ENCODE measurements around the gene ELMOD2. TPM values are rescaled to one million over a fixed set of nuclear protein-coding genes. Genes with fewer than 3 reads are reported as not detected.
A peak's percentile ranks its signal among the peaks of the same experiment; 100 is the strongest.

Gene ELMOD2, protein sequence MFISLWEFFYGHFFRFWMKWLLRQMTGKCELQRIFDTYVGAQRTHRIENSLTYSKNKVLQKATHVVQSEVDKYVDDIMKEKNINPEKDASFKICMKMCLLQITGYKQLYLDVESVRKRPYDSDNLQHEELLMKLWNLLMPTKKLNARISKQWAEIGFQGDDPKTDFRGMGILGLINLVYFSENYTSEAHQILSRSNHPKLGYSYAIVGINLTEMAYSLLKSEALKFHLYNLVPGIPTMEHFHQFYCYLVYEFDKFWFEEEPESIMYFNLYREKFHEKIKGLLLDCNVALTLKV
- total RNA-seq: 100 to 1,000 TPM in 1 of 4 donors, 10 to 100 TPM in 2, 1 to 10 TPM in 1; 2.4 to 112 (median 35.4) TPM

DNA sequence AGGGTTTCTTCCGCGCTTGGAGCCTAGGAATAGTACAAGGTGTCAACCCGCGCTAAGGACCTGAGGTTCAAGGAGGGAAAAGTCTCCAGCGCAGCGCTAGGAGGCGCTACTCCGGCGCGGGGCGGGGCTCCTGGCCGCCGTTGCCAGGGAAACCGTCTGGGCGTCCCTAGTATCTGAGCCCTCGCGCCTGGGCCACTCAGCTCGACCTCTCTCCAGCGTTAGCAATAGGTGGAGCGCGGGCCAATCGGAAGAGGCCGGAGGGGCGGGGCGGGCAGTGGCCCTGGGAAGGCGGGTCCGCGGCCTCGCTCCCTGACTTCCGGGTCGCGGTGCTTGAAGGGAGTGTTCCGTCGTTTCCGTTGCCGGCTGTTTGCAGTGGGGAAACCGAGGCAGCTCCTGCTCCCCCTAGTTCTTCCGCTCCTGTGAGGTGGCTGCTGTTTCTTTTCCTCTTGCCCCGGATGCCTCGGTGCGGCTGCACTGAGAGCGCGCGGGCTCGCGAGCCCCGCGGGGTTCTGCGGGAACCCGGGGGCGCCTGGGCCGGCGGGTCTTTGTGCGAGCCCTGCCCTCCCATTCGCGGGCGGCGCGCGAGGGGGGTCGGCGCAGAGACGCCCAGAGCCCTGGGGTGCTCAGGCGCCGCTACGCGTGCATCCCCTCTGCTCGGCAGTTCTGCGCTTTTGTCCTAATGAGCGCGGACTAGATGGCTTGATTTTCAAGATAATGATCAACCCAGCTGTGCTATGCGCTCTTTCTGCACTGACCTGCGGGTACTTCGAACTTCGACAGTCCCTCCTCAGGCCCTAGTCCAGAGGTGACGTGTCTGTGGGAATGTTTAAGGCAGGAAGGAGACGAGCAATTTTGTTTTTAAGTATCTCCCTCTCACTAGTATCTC is at the start of gene ELMOD2:
Gene ELMOD2 (plus strand): TSS at position 312 of the 886 bp plus-strand sequence. CDS start 1,261 bp downstream, outside the sequence.
- in situ Hi-C loops (cut with MboI; ENCODE audit: low pct_ligation_motif_present in 1 of 4, low pct_unique_long_range_greater_than_20kb in 1 of 4, low sequenced_read_pairs in 3 of 4) (no loop called here), intact Hi-C loops (cut with DNase I; ENCODE audit: low total_unique reads) (no loop called here)
- no peaks in the 10 kb centered on the region for H3K27me3 ChIP-seq
- 0% methylated on average over 77 of the region's 77 CpGs; no CpG with 5 or more reads in 1 of the 2 donors for WGBS, 2 donors (ENCODE audit: low coverage in 1 of 2)
- DNase-seq: peak; percentile 99
- H3K36me3 ChIP-seq: peaks cover 0 to 9% (median 0%) of the 10 kb centered on the region in 4 donors
- TF ChIP-seq EP300 (IDR thresholded peaks at IDR 0.05; ENCODE audit: low read depth) (no peak), POLR2A (IDR thresholded peaks at IDR 0.05) (peak; percentile 79), POLR2AphosphoS5 (IDR thresholded peaks at IDR 0.05) (peak; percentile 68 to 86 (median 82))
- TF ChIP-seq, protein P1, sequence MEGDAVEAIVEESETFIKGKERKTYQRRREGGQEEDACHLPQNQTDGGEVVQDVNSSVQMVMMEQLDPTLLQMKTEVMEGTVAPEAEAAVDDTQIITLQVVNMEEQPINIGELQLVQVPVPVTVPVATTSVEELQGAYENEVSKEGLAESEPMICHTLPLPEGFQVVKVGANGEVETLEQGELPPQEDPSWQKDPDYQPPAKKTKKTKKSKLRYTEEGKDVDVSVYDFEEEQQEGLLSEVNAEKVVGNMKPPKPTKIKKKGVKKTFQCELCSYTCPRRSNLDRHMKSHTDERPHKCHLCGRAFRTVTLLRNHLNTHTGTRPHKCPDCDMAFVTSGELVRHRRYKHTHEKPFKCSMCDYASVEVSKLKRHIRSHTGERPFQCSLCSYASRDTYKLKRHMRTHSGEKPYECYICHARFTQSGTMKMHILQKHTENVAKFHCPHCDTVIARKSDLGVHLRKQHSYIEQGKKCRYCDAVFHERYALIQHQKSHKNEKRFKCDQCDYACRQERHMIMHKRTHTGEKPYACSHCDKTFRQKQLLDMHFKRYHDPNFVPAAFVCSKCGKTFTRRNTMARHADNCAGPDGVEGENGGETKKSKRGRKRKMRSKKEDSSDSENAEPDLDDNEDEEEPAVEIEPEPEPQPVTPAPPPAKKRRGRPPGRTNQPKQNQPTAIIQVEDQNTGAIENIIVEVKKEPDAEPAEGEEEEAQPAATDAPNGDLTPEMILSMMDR (IDR thresholded peaks at IDR 0.05): peak; percentile 85 to 96 (median 94)
- peaks cover 0 to 21% (median 5%) of the 10 kb centered on the region in 4 donors for H3K4me1 ChIP-seq
- peak within 1 kb of the TSS; percentile 77 to 97 (median 88) for H3K4me3 ChIP-seq
- H3K27ac ChIP-seq: peak within 1 kb of the TSS; percentile 92 to 94 (median 94)
- no peaks in the 10 kb centered on the region for H3K9me3 ChIP-seq

DNA sequence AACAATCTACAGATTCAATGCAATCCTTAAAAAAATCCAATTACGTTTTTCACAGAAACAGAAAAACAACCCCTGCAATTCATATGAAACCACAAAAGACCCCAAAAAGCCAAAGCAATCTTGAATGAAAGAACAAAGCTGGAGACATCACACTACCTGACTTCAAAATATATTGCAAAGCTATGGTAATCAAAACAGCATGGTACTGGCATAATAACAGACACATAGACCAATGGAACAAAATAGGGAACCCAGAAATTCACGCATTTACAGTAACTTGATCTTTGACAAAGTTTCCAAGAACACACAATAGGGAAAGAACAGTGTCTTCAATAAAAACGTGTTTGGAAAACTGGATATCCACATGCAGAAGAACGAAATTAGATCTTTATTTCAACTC is 40.5 kb upstream of the ELMOD2 start:
- no peaks in the 10 kb centered on the region for H3K36me3 ChIP-seq
- WGBS, 2 donors (ENCODE audit: low coverage in 1 of 2): 82 to 88% methylated on average over 4 of the region's 4 CpGs
- in situ Hi-C loops (cut with MboI; ENCODE audit: low pct_ligation_motif_present in 1 of 4, low pct_unique_long_range_greater_than_20kb in 1 of 4, low sequenced_read_pairs in 3 of 4) (no loop called here), intact Hi-C loops (cut with DNase I; ENCODE audit: low total_unique reads) (no loop called here)
- DNase-seq: no peak
- no peak overlapping the region for H3K27ac ChIP-seq
- H3K4me1 ChIP-seq: no peaks in the 10 kb centered on the region
- no peaks in the 10 kb centered on the region for H3K27me3 ChIP-seq
- H3K9me3 ChIP-seq: peaks cover 7 to 10% of the 10 kb centered on the region in 2 donors
- H3K4me3 ChIP-seq: no peak overlapping the region
- TF ChIP-seq POLR2A (IDR thresholded peaks at IDR 0.05) (no peak), POLR2AphosphoS5 (IDR thresholded peaks at IDR 0.05) (no peak), EP300 (IDR thresholded peaks at IDR 0.05; ENCODE audit: low read depth) (no peak)
- TF ChIP-seq, protein P1 (IDR thresholded peaks at IDR 0.05): no peak

DNA sequence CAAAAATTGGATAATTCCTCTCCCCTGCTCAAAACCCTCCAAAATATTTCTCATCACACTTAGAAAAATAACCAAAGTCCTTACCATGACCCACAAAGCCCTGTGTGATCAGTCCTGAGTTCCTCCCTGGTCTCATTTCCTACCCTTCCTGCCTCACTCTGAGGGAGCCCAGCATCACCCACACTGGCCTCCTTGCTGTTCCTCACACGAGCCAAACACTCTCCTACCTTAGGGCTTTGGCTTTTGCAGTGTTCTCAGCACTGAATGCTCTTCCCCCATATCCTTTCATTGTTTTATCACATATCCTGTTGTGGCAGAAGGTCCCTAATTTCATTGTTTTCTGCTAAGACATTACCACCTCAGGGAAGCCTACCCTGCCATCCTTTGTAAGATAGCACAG is 38.0 kb upstream of the ELMOD2 start:
- DNase-seq: no peak
- 40 to 47% methylated on average over 1 of the region's 1 CpG for WGBS, 2 donors (ENCODE audit: low coverage in 1 of 2)
- H3K4me3 ChIP-seq: no peak overlapping the region
- peaks cover 7 to 10% of the 10 kb centered on the region in 2 donors for H3K9me3 ChIP-seq
- TF ChIP-seq POLR2A (IDR thresholded peaks at IDR 0.05) (no peak), POLR2AphosphoS5 (IDR thresholded peaks at IDR 0.05) (no peak), EP300 (IDR thresholded peaks at IDR 0.05; ENCODE audit: low read depth) (no peak)
- TF ChIP-seq, protein P1 (IDR thresholded peaks at IDR 0.05): no peak
- no peaks in the 10 kb centered on the region for H3K36me3 ChIP-seq
- in situ Hi-C loops (cut with MboI; ENCODE audit: low pct_ligation_motif_present in 1 of 4, low pct_unique_long_range_greater_than_20kb in 1 of 4, low sequenced_read_pairs in 3 of 4) (no loop called here), intact Hi-C loops (cut with DNase I; ENCODE audit: low total_unique reads) (no loop called here)
- no peaks in the 10 kb centered on the region for H3K4me1 ChIP-seq
- no peak overlapping the region for H3K27ac ChIP-seq
- no peaks in the 10 kb centered on the region for H3K27me3 ChIP-seq

DNA sequence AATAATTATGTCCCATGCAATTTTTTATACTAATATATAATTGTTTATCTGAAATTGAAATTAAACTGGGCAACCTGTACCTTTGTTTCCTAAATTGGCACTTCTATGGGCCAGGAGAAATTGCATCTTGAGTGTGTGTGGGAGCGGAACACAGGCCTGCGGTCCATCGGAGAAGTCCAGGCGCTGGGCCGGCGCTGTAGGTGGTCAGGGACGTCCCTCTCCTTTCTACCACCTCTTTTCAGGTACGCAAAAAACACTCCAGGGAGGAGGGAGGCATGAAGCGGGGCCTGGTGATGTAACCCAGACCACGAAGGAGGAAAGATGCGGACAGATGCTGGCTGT is 26.6 kb upstream of the ELMOD2 start:
- Histone ChIP-seq H3K27me3 (peaks cover 65% of the 10 kb centered on the region), H3K27ac (no peak overlapping the region), H3K4me1 (peaks cover 0 to 11% (median 8%) of the 10 kb centered on the region in 4 donors), H3K9me3 (no peaks in the 10 kb centered on the region), H3K36me3 (no peaks in the 10 kb centered on the region), H3K4me3 (peak overlapping the region in 1 of 4 donors; percentile 43)
- WGBS, 2 donors (ENCODE audit: low coverage in 1 of 2): 70 to 86% methylated on average over 3 to 11 of the region's 11 CpGs
- intact Hi-C loops (cut with DNase I; ENCODE audit: low total_unique reads) (no loop called here), in situ Hi-C loops (cut with MboI; ENCODE audit: low pct_ligation_motif_present in 1 of 4, low pct_unique_long_range_greater_than_20kb in 1 of 4, low sequenced_read_pairs in 3 of 4) (no loop called here)
- no peak for DNase-seq
- no peak for TF ChIP-seq EP300 (IDR thresholded peaks at IDR 0.05; ENCODE audit: low read depth)
- TF ChIP-seq POLR2AphosphoS5 (IDR thresholded peaks at IDR 0.05): no peak
- TF ChIP-seq POLR2A (IDR thresholded peaks at IDR 0.05): no peak
- TF ChIP-seq, protein P1 (IDR thresholded peaks at IDR 0.05): no peak
